ENCODE measurements around the gene LMF1. TPM values are rescaled to one million over a fixed set of nuclear protein-coding genes. Genes with fewer than 3 reads are reported as not detected.

The LMF1 gene
- total RNA-seq, 1 donor from 2014 or later, result 26.2 TPM

DNA sequence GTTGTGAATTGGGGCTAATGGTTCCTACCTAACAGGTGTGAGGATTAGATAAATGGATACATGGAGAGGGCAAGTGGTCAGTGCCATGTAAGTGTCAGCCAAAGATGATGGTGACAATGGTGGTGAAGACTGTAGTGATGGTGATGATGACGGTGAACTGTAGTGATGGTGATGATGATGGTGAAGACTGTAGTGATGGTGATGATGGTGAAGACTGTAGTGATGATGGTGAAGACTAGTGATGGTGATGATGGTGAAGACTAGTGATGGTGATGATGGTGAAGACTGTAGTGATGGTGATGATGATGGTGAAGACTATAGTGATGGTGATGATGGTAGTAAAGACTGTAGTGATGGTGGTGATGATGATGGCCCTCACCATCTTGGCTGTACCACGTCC is 152.2 kb downstream of the LMF1 start:
- no peaks in the 10 kb centered on the region for H3K9me3 Mint-ChIP-seq (ENCODE audit: low read depth)
- no peak overlapping the region for H3K27ac Mint-ChIP-seq
- TF ChIP-seq, protein P1, sequence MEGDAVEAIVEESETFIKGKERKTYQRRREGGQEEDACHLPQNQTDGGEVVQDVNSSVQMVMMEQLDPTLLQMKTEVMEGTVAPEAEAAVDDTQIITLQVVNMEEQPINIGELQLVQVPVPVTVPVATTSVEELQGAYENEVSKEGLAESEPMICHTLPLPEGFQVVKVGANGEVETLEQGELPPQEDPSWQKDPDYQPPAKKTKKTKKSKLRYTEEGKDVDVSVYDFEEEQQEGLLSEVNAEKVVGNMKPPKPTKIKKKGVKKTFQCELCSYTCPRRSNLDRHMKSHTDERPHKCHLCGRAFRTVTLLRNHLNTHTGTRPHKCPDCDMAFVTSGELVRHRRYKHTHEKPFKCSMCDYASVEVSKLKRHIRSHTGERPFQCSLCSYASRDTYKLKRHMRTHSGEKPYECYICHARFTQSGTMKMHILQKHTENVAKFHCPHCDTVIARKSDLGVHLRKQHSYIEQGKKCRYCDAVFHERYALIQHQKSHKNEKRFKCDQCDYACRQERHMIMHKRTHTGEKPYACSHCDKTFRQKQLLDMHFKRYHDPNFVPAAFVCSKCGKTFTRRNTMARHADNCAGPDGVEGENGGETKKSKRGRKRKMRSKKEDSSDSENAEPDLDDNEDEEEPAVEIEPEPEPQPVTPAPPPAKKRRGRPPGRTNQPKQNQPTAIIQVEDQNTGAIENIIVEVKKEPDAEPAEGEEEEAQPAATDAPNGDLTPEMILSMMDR (IDR thresholded peaks at IDR 0.05; ENCODE audit: unreplicated experiment), result no peak
- no peak overlapping the region for H3K4me3 Mint-ChIP-seq (ENCODE audit: low read depth)
- no peaks in the 10 kb centered on the region for H3K36me3 Mint-ChIP-seq (ENCODE audit: insufficient read depth)
- no peaks in the 10 kb centered on the region for H3K4me1 Mint-ChIP-seq (ENCODE audit: low read depth)
- DNase-seq (ENCODE audit: low spot score, unreplicated experiment), result no peak
- peaks cover 12% of the 10 kb centered on the region for H3K27me3 Mint-ChIP-seq

DNA sequence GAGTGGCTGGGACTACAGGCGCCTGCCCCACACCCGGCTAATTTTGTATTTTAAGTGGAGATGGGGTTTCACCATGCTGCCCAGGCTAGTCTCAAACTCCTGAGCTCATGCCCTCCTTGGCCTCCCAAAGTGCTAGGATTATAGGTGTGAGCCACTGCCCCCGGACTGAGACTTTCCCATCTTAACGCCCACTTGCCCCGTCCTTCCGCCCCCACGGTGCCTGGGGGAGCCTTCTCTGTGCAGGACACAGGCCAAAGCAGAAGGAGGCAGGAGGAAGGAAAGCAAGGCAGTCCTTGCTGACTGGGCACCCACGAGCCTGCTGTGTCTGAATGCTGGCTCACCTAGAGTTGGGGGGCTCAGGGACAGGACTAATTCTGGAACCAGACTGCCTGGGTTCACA is 152.7 kb downstream of the LMF1 start:
- peaks cover 12% of the 10 kb centered on the region for H3K27me3 Mint-ChIP-seq
- no peak overlapping the region for H3K4me3 Mint-ChIP-seq (ENCODE audit: low read depth)
- H3K4me1 Mint-ChIP-seq (ENCODE audit: low read depth), result no peaks in the 10 kb centered on the region
- H3K9me3 Mint-ChIP-seq (ENCODE audit: low read depth), result no peaks in the 10 kb centered on the region
- H3K27ac Mint-ChIP-seq, result no peak overlapping the region
- H3K36me3 Mint-ChIP-seq (ENCODE audit: insufficient read depth), result no peaks in the 10 kb centered on the region
- TF ChIP-seq, protein P1 (IDR thresholded peaks at IDR 0.05; ENCODE audit: unreplicated experiment), result no peak
- DNase-seq (ENCODE audit: low spot score, unreplicated experiment), result no peak

DNA sequence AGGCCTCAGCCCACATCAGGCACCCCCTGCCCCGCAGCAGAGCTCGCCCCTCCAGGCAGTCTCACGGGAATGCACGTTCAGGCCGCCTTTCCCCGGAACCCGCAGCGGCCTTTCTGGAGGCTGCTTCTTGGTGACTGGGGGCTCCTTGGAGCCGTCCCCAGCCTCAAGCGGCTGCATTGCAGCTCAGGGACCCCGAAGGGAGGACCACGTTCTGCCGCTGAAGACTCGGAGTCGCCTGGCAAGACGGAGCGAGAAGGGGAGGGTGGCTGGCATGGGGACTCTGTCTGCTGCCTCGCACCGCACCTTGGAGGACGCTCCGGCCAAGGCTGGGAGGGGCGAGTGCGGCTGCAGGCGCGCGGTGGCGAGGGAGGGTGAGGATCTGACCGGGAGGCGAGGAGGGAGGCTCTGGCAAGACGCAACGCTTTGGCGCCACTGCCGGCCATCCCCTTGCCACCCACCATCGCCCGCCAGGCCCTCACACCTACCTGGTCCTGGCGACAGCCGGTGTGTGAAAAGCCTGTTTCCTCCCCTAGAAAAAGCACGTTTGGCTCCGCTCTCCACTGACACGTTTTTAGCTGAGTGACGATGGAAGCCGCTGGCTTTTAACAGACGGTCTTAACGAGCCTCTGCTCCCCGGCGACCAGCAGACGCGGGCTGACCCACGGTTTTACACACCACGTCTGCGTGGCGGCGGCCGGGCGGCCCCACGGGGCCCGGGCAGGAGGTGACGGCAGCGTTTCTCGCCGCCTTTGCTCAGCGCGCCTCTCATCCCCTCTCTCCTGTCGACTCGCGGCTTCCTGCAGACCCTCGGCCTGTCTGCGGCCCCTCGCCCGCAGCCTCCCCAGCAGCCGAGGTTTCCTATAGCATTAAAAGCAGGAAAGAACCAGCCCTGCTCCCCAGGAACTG is 153.5 kb downstream of the LMF1 start:
- no peak for DNase-seq (ENCODE audit: low spot score, unreplicated experiment)
- peaks cover under 1% of the 10 kb centered on the region for H3K9me3 Mint-ChIP-seq (ENCODE audit: low read depth)
- no peaks in the 10 kb centered on the region for H3K36me3 Mint-ChIP-seq (ENCODE audit: insufficient read depth)
- TF ChIP-seq, protein P1 (IDR thresholded peaks at IDR 0.05; ENCODE audit: unreplicated experiment), result no peak
- H3K4me1 Mint-ChIP-seq (ENCODE audit: low read depth), result no peaks in the 10 kb centered on the region
- H3K27me3 Mint-ChIP-seq, result peaks cover 18% of the 10 kb centered on the region
- no peak overlapping the region for H3K4me3 Mint-ChIP-seq (ENCODE audit: low read depth)
- no peak overlapping the region for H3K27ac Mint-ChIP-seq

DNA sequence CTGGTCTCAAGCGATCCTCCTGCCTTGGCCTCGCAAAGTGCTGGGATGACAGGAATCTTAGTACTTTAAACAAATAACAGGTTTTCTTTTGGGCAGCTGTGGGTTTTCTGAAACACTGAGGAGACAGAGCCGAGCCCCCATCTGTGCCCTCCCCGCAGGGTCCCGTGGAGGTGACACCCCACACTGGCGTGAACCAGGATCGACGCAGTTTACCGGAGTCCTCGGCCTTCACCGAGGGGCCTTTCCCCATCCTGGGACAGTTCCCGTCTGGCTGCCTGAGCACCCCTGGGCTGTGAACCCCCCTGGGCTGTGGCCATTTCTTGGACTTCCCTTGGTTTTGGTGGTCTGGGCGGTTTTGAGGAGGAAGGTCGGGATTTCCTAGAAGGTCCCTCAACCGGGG is 154.9 kb downstream of the LMF1 start:
- H3K27me3 Mint-ChIP-seq, result peaks cover 21% of the 10 kb centered on the region

DNA sequence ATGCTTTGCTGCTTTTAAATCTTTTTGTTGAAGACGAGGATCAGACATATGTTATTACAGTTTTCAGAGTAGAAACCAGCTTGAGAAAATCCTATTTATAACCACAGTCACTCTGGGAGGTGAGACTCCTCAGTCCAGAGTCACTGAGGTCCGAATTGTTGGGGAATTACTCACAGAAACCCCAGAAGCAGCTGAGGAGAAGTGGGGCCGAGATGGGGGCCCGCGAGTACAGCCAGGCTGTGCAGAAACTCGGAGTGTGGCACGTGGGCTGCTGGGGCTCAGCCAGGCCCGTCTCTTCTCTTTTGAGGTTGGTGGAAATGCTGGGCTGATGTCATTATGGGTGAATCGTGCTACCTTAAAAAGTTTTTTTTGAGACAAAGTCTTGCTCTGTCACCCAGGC is 155.8 kb downstream of the LMF1 start:
- TF ChIP-seq, protein P1 (IDR thresholded peaks at IDR 0.05; ENCODE audit: unreplicated experiment), result no peak
- peaks cover 21% of the 10 kb centered on the region for H3K27me3 Mint-ChIP-seq
- H3K36me3 Mint-ChIP-seq (ENCODE audit: insufficient read depth), result peaks cover 3% of the 10 kb centered on the region
- DNase-seq (ENCODE audit: low spot score, unreplicated experiment), result no peak
- H3K4me1 Mint-ChIP-seq (ENCODE audit: low read depth), result no peaks in the 10 kb centered on the region
- H3K9me3 Mint-ChIP-seq (ENCODE audit: low read depth), result peaks cover 3% of the 10 kb centered on the region
- H3K27ac Mint-ChIP-seq, result no peak overlapping the region
- no peak overlapping the region for H3K4me3 Mint-ChIP-seq (ENCODE audit: low read depth)

More for the DNA sequence above, 154.9 kb downstream of the LMF1 start:
- no peaks in the 10 kb centered on the region for H3K4me1 Mint-ChIP-seq (ENCODE audit: low read depth)
- peaks cover 3% of the 10 kb centered on the region for H3K36me3 Mint-ChIP-seq (ENCODE audit: insufficient read depth)
- H3K27ac Mint-ChIP-seq, result no peak overlapping the region
- TF ChIP-seq, protein P1 (IDR thresholded peaks at IDR 0.05; ENCODE audit: unreplicated experiment), result no peak
- DNase-seq (ENCODE audit: low spot score, unreplicated experiment), result no peak
- peaks cover 3% of the 10 kb centered on the region for H3K9me3 Mint-ChIP-seq (ENCODE audit: low read depth)
- no peak overlapping the region for H3K4me3 Mint-ChIP-seq (ENCODE audit: low read depth)

Data from progenitor cell of endocrine pancreas (in vitro differentiated cells).